Vagina (tissue), 2 donors: Measurements from ENCODE around the gene FITM2. TPM values are rescaled to one million over a fixed set of nuclear protein-coding genes. Genes with fewer than 3 reads are reported as not detected.

Experiments
- DNase-seq, 2 donors: peaks; one replicate each; pipeline ENCODE4 v3.0.0-alpha.2; 2017; ENCODE audit errors: extremely low spot score in 2 of 2
- H3K27ac ChIP-seq: fragments of 200-600 bp; sonication (generic); one replicate; pipeline ENCODE4 v1.5.1; 2019
- H3K27me3 ChIP-seq: fragments of 200-600 bp; sonication (generic); one replicate; pipeline ENCODE4 v1.5.1; 2019
- H3K36me3 ChIP-seq, 2 donors: fragments of 200-600 bp; sonication (generic); one replicate each; pipeline ENCODE4 v1.5.1; 2017 to 2019
- H3K4me1 ChIP-seq: fragments of 200-600 bp; sonication (generic); one replicate; pipeline ENCODE4 v1.5.1; 2019
- H3K4me3 ChIP-seq, 2 donors: fragments of 200-600 bp; sonication (generic); 1 replicate in 1 of 2; 2 replicates in 1 of 2; pipeline ENCODE4 v1.5.1; 2016 to 2019
- H3K9me3 ChIP-seq: fragments of 200-600 bp; sonication (generic); one replicate; pipeline ENCODE4 v1.5.1; 2019
- POLR2A ChIP-seq, 2 donors: fragments of 450-650 bp; IDR thresholded peaks; one replicate each; pipeline ENCODE4 v1.6.1; 2017; ENCODE audit warnings: antibody characterized with exemption in 2 of 2, mild to moderate bottlenecking in 2 of 2, moderate library complexity in 2 of 2
- POLR2AphosphoS5 ChIP-seq, 2 donors: sonication (generic); formaldehyde crosslinking; IDR thresholded peaks; one replicate each; pipeline ENCODE4 v1.9.0; 2017; ENCODE audit warnings: antibody characterized with exemption in 2 of 2, mild to moderate bottlenecking in 2 of 2, low read depth in 1 of 2; ENCODE audit not compliant: insufficient read depth in 1 of 2
- intact Hi-C: fragments of 100-400 bp; cut with DNase I; formaldehyde crosslinking; loops from one replicate; pipeline ENCODE4 v1.15.1; 2023
- total RNA-seq: library from RNA; depleted of rRNA; stranded (reverse); fragments of >200 nt; gene quantifications from one replicate; pipeline ENCODE4 v1.2.3, GENCODE V29; 2016
- TF ChIP-seq, protein P1 (sequence below), 3 experiments: fragments of 450-650 bp in 2 of 3; fragments of 200-600 bp in 1 of 3; sonication (generic) in 1 of 3; IDR thresholded peaks; one replicate each; pipeline ENCODE4 v1.5.1; 2017 to 2019; ENCODE audit warnings: antibody characterized with exemption in 3 of 3, mild to moderate bottlenecking in 2 of 3, moderate library complexity in 2 of 3

Gene FITM2
- total RNA-seq, 1 donor from 2014 or later, result 7.4 TPM

DNA sequence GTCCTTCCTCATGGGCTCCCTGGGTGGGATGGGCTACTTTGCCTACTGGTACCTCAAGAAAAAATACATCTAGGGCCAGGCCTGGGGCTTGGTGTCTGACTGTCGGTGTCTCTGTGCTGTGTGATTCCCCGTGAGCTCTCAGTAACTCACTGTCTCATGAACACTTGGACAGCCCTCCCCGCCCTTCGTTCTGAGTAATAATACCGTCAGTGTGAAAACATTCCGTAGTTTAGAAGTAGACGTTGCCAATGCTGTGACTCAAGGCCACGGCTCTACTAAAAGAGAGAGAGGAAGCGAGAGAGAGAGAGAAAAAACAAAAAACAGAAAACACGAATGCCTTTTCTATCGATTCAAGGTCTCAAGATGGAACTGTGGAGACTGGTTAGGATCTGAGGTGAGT, 31.8 kb downstream of the FITM2 start:
- DNase-seq, result no peak
- Histone ChIP-seq H3K9me3 (no peaks in the 10 kb centered on the region), H3K27me3 (no peaks in the 10 kb centered on the region), H3K4me1 (no peaks in the 10 kb centered on the region), H3K36me3 (no peaks in the 10 kb centered on the region), H3K27ac (no peak overlapping the region), H3K4me3 (no peak overlapping the region)
- no peak for TF ChIP-seq POLR2AphosphoS5 (IDR thresholded peaks at IDR 0.05; ENCODE audit: insufficient read depth in 1 of 2, low read depth in 1 of 2)
- intact Hi-C loops, result no loop called here

DNA sequence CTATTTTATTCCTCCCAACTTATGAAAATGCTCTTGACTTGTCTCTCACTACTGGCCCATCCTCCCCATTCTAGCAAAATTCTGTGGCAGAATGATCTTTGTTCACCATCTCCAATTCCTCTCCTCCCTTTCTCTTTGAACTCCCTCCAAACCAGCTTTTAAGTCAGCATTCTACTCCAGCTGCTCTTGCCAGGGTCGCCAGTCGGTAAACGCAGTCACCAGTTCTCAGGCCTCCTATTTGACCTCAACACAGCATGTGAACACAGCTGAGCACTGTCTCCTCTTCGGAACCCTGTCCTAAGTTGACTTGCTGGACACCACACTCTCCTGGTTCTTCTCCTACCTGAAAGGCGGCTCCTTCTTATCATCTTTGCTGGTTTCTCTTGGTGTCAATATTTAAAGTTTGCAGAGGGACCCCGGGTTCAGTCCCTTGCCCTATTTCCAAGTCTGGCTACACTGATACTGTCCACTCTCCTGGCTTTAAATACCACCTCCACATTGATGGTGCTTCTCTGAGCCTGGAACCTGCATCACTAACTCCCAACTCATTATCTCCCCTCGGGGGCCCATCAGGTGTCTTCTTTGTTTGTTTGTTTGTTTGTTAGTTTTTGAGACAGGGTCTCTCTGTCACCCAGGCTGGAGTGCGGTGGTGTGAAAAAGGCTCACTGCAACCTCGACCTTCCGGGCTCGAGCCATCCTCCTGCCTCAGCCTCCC, 36.5 kb downstream of the FITM2 start:
- Histone ChIP-seq H3K27ac (no peak overlapping the region), H3K4me3 (no peak overlapping the region), H3K9me3 (no peaks in the 10 kb centered on the region), H3K4me1 (no peaks in the 10 kb centered on the region), H3K27me3 (no peaks in the 10 kb centered on the region), H3K36me3 (no peaks in the 10 kb centered on the region)
- no peak for TF ChIP-seq POLR2AphosphoS5 (IDR thresholded peaks at IDR 0.05; ENCODE audit: insufficient read depth in 1 of 2, low read depth in 1 of 2)
- no peak for TF ChIP-seq POLR2A (IDR thresholded peaks at IDR 0.05)
- TF ChIP-seq, protein P1, sequence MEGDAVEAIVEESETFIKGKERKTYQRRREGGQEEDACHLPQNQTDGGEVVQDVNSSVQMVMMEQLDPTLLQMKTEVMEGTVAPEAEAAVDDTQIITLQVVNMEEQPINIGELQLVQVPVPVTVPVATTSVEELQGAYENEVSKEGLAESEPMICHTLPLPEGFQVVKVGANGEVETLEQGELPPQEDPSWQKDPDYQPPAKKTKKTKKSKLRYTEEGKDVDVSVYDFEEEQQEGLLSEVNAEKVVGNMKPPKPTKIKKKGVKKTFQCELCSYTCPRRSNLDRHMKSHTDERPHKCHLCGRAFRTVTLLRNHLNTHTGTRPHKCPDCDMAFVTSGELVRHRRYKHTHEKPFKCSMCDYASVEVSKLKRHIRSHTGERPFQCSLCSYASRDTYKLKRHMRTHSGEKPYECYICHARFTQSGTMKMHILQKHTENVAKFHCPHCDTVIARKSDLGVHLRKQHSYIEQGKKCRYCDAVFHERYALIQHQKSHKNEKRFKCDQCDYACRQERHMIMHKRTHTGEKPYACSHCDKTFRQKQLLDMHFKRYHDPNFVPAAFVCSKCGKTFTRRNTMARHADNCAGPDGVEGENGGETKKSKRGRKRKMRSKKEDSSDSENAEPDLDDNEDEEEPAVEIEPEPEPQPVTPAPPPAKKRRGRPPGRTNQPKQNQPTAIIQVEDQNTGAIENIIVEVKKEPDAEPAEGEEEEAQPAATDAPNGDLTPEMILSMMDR (IDR thresholded peaks at IDR 0.05), result no peak
- no peak for DNase-seq
- intact Hi-C loops, result no loop called here

DNA sequence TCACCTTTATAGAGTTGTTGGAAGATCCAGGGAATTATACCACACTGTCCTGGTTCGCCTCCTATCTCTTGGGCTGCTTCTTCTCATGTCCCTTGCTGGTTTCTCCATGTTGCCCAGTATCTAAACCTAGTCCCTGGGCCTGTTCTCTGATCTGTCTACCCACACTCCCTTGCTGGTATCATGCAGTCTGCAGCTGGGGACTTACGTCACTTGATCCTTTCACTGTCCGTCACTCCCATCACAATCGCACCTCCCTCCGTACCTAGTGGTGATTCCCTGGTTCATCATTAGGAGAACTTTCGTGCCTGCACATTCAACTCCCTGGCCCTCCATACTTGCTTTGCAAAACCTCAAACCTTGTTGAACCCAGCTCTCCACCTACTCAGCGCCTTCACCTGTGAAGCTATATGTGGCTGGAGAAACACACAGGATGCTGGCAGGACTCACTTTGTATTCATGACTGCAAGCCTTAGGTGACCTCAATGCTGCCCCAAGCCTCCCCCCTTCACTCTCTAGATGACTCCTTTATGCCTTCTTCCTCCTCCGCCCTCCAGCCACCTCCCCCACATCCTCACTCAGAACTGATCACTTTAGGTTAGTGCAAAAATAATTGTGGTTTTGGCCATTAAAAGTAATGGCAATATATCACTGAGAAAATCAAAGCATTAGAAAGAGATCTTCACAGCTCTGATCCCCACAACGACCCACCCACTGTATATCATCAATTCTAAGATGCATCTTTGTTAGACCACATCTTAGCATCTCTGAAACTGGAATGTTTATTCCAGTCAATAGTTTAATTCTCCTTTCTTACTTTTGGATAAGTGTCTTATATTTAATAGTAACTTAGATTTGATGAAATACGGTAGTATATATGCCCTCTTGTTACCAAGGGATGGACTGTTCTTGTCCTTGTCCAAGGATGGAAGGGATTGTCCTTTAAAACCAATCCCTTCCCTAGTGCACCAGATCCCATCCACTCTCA, 37.5 kb downstream of the FITM2 start:
- no peak overlapping the region for H3K4me3 ChIP-seq
- intact Hi-C loops, result no loop called here
- H3K9me3 ChIP-seq, result no peaks in the 10 kb centered on the region
- TF ChIP-seq, protein P1 (IDR thresholded peaks at IDR 0.05), result no peak
- H3K27ac ChIP-seq, result no peak overlapping the region
- no peak for DNase-seq
- no peaks in the 10 kb centered on the region for H3K4me1 ChIP-seq
- no peaks in the 10 kb centered on the region for H3K36me3 ChIP-seq
- no peaks in the 10 kb centered on the region for H3K27me3 ChIP-seq

DNA sequence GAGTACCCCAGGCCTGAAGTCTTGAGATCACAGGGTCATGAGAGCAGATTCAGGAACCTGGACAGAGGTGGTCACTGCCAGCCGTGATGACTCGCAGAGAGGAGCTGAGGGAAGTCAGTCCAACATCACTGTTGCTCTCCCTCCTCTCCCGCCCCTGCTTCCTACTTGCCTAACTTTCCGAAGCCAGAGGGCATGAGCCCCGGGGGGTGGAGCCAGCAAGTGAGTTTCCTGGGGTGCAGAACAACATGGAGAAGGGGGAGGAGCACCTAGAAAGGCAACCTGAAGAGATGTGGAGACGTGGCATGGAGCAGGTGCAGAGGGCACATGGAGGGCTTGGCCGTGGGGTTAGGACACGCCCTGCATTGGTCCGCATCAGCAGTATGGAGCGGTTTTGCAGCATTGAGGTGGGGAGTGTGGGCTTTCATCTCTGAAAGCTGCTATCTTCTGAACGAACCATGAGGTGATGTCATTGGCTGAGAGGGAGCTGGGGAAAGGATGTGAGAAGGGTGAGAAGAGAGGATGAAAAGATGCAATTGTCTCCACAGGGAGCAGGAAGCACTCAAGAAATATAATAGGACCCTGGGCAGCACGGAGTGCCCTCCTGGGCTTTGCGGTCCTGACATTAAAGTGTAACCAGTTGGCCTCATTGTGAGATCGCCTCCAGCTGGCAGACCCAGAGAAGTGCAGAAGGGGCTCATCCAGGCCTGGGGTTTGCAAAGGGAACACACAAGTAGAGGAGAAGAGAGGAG, 38.9 kb downstream of the FITM2 start:
- DNase-seq, result no peak
- Histone ChIP-seq H3K4me3 (no peak overlapping the region), H3K27me3 (no peaks in the 10 kb centered on the region), H3K4me1 (no peaks in the 10 kb centered on the region), H3K27ac (no peak overlapping the region), H3K9me3 (no peaks in the 10 kb centered on the region), H3K36me3 (no peaks in the 10 kb centered on the region)
- TF ChIP-seq, protein P1 (IDR thresholded peaks at IDR 0.05), result no peak
- TF ChIP-seq POLR2AphosphoS5 (IDR thresholded peaks at IDR 0.05; ENCODE audit: insufficient read depth in 1 of 2, low read depth in 1 of 2), result no peak
- no peak for TF ChIP-seq POLR2A (IDR thresholded peaks at IDR 0.05)
- intact Hi-C loops, result no loop called here

DNA sequence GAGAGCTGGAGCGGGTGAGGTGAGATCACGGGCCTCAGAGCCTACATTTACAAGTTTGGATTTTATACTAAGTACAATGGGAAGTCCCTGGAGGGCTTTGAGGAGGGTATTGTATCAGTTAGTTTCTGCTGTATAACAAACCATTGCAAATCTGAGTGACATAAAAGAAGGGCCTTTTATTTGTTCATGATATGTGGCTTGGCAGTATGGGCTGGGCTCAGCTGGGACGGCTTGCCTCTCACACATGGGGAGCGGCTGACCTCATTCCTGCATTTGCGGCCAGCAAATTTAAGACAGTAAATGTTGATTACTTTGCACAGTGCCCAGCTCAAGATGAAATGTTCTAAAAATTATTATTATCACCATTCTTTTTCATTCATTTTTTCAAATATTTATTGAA, 42.2 kb downstream of the FITM2 start:
- TF ChIP-seq POLR2AphosphoS5 (IDR thresholded peaks at IDR 0.05; ENCODE audit: insufficient read depth in 1 of 2, low read depth in 1 of 2) (no peak), POLR2A (IDR thresholded peaks at IDR 0.05) (no peak)
- TF ChIP-seq, protein P1 (IDR thresholded peaks at IDR 0.05), result no peak
- intact Hi-C loops, result no loop called here
- DNase-seq, result no peak
- H3K9me3 ChIP-seq, result no peaks in the 10 kb centered on the region
- H3K4me1 ChIP-seq, result no peaks in the 10 kb centered on the region
- no peak overlapping the region for H3K27ac ChIP-seq
- no peaks in the 10 kb centered on the region for H3K36me3 ChIP-seq
- H3K4me3 ChIP-seq, result no peak overlapping the region
- no peaks in the 10 kb centered on the region for H3K27me3 ChIP-seq
